MM.1S (cell line): ENCODE results near the gene SMC1B.

Experiments
- CTCF ChIP-seq: fragments of 300-600 bp; sonication (generic); IDR thresholded peaks from 2 replicates; pipeline ENCODE4 v1.5.1; 2016; ENCODE audit warnings: antibody characterized with exemption, low read length, mixed read lengths
- EZH2 ChIP-seq: fragments of 300-600 bp; sonication (generic); optimal IDR thresholded peaks from 2 replicates; pipeline ENCODE3; 2017; ENCODE audit warnings: low read depth, mild to moderate bottlenecking, antibody characterized with exemption, low read length, mixed read lengths
- EZH2phosphoT487 ChIP-seq: fragments of 300-600 bp; sonication (generic); IDR thresholded peaks from 2 replicates; pipeline ENCODE4 v1.6.1; 2018; ENCODE audit warnings: antibody characterized with exemption, low read length

DNA sequence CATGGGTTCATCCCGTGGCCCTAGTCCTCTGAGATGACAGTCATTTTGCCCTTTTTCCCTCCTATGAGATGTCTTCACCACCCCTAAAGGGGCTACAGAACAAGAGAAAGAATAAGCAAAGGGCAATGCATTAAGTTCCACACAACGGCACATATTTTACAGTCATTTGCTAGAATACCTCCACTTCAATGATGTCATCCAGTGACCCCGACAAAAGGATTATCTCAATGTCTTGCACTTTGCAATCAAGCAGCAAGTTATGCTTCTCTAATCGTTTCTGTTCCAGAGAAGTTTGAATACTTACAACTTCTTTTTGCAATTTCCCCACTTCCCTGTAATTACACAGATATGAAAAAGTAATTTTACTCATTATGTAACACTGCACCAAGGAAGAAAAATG is 53.8 kb downstream of the SMC1B start:
- no peak for TF ChIP-seq EZH2phosphoT487
- no peak for TF ChIP-seq CTCF
- TF ChIP-seq EZH2, result no peak
